Measurements from ENCODE around the gene CHAC1.
A peak's percentile ranks its signal among the peaks of the same experiment; 100 is the strongest.
"Not testable (repeated sequence)": the region's sequence is repeated elsewhere in the genome, so short reads cannot be mapped to it uniquely, and the experiment has no call there.

CHAC1 gene

DNA sequence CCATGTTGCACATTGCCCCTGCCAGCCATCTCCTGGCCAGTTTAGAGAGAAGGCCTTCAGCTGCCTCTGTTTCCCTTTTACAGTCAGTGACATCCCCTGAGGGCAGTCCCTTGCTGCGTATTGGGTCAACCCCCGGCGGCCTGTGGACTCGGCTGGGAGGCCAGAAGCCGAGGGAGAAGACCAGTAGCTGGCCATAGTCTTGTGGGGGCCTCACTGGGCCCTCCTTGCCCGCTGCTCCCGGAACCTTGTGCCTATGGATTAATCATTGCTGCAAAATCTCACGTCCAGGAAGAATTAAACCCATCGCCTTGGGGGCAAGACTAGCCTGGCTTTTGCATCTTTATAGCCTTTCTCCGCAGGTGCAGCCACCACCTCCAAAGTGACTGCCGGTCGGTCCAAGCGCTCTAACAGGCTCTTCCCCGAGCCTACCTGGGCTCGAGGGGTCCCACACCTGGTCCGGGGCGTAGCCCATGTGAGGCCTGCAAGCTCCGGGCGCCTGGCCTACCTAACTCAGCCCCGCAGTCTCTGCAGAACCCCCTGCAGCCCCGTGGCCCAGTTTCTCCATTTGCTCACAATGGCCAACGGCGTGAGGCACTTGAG, 870 bp upstream of the CHAC1 start:
- intact Hi-C loops (cut with DNase I) = no loop called here

DNA sequence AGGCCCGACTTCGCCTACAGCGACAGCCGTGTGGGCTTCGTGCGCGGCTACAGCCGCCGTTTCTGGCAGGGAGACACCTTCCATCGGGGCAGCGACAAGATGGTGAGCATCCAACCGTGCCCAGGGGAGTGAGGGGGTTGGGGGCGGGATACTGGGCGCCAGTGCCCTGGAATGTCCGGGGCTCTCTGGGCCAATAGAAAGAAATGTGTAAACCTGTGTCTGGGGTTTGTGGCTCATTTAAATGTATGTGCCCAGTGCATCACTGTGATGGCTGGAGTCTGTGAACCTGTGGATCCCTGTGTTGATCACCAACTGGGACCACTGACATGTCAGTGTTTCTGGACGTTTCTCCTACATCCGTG, 423 bp downstream of the CHAC1 start:
- DNase-seq = no peak
- intact Hi-C loops (cut with DNase I) = no loop called here

More for the DNA sequence above, 870 bp upstream of the CHAC1 start:
- DNase-seq = peak in 1 of 42 donors; percentile 10

DNA sequence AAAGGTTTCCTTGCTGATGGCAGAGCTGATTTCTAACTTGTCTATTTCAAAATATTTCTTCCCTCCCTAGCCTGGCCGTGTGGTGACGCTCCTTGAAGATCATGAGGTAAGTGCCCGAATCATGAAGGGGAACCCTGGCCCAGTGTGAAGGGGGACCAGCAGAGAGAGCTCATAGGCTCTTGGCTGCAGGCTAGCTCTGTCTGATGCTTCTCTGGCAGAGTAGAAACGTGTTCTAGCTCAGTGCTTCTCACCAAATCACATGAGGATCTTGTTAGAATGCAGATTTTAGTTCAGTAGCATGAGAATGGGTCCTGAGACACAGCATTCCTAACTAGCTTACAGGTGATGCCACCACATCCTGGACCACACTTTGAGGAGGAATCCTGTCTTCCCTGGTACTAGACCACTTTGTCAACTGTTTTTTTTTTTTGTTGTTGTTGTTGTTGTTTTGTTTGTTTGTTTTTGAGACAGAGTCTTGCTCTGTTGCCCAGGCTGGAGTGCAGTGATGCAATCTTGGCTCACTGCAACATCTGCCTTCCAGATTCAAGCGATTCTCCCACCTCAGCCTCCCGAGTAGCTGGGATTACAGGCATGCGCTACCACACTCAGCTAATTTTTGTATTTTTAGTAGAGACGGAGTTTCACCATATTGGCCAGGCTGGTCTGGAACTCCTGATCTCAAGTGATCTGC, 1.0 kb downstream of the CHAC1 start:
- DNase-seq; intact Hi-C loops (cut with DNase I): not testable (repeated sequence)

DNA sequence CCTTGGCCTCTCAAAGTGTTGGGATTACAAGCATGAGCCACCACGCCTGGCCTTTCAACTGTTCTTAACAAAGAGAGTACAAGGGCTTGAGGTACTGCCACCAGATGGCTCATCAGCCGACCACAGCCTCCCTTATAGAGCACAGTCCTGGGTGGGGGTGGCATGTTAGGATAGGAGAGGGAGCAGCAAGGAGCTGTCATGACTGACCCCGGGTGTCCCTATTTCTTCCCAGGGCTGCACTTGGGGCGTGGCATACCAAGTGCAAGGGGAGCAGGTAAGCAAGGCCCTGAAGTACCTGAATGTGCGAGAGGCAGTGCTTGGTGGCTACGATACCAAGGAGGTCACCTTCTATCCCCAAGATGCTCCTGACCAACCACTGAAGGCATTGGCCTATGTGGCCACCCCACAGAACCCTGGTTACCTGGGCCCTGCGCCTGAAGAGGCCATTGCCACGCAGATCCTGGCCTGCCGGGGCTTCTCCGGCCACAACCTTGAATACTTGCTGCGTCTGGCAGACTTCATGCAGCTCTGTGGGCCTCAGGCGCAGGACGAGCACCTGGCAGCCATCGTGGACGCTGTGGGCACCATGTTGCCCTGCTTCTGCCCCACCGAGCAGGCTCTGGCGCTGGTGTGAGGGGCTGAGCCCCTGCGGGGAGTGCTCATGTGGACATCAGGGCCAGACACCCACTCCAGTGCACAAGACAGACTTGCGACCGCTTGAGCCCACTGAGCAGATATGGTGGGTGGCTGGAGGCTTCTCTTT, 2.1 kb downstream of the CHAC1 start:
- intact Hi-C loops (cut with DNase I) = no loop called here
- DNase-seq = no peak

DNA sequence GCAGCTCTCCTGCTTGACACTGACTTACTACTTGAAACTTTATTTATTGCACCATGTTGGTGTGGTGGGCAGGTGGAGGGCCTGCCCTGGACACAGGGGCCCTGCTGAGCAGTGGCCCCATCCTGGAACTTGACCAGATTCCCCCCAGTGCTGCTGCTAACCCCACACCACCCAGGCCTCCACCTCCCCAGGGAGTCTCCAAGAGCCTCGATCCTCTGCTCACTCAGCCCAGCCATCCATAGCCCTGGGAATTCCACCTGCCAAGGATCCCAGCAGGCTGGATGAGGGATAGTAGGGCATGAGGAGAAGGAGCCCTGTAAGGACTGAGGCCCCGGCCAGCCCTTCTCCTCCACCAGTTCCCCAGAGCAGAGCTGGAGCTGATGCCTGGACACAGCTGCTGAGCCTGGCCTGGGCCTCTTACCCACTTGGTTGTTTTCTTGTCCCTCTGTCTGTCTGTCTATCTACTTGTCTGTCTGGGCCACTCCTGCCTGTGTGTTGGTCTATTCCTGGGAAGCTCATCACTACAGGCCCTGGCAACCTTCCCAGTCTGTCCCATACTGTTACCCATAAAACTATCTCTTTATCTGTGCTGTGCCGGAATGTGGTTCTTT, 2.8 kb downstream of the CHAC1 start:
- DNase-seq = no peak
- intact Hi-C loops (cut with DNase I) = no loop called here

DNA sequence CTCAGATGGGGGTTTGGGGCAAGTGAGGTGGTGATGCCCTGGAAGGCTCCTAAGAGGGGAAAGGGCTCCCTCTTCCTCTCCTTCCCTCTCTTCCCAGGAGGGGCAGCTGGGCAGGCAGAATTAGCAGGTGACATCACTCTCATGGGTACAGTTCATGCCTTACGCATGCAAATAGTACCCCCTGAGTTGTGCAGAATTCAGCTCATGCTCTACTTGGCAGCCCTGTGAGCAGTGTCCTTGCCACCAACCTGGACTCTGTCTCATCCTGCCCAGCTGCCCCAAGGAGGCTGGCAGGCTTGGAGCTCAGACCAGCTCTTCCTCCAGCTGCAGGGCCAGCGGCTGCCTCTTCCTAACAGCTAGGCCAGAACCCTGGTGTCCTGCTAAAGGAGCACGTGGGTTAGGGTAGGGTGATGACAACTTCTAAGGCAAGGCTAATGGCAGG, 3.3 kb downstream of the CHAC1 start:
- intact Hi-C loops (cut with DNase I) = no loop called here
- no peak for DNase-seq

DNA sequence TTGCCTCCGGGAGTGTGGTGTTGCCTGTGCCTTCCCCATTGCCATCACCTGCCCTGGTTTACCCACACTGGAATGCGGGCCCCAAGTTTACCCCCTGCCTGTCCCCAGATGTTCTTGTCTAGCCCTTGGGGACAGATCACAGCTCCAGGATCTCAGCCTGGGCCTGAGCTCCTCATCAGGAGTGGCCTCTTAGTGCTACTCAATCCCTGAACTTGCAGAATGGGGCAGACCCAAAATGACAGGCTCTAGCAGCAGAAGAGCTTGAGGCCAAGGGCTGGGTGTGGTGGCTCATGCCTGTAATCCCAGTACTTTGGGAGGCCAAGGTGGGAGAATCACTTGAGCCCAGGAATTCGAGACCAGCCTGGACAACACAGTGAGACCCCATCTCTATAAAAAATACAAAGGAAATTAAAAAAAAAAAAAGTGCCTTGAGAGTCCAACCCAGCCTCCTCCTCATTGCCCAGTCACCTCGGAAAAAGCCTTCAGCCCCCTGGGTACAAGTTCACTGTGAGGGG, 3.8 kb downstream of the CHAC1 start:
- no peak for DNase-seq
- intact Hi-C loops (cut with DNase I) = no loop called here

DNA sequence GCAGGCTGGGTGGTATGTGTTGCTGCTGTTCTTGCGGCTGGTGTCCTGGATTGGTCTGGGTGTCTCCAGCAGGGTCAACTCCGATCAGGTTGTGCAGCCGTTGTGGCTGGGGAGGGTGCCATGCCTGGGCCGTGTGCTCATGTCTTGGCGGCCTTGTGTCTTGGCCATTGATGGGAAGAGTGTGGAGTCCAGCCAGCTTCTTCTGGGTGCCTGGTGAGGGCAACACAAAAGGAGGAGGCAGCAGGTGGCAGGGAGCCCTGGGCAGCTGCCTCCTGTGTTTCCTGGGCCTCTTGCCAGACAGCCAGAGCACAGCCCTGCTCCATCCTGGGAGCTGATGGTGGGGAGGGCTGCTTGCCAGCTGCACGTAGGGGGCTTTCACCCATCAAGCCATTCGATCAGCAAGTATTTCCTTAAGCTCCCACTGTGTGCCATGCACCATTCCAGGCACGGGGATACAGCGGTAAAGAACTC, 4.3 kb downstream of the CHAC1 start:
- peak in 38 of 42 donors; percentile 9 to 67 (median 45) for DNase-seq
- intact Hi-C loops (cut with DNase I) = no loop called here

DNA sequence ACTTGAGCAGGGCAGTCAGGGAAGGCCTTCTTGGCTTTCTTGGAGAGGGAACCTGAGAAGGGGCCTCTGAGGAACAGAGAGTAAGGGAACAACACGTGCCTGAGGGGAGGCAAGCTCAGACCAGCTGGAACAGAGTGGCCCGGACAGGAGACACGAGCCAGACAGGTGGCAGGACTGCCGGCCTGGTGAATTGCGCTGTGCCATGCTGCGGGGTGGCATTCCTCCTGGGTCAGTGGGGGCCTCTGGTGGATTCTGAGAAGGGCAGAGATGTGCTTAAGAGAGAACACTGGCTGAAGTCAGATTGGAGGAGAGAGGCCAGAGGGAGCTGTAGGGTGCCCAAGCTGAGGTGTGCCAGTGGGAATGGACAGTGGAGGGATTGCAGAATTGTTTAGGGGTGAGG, 4.9 kb downstream of the CHAC1 start:
- intact Hi-C loops (cut with DNase I) = no loop called here
- DNase-seq = no peak

DNA sequence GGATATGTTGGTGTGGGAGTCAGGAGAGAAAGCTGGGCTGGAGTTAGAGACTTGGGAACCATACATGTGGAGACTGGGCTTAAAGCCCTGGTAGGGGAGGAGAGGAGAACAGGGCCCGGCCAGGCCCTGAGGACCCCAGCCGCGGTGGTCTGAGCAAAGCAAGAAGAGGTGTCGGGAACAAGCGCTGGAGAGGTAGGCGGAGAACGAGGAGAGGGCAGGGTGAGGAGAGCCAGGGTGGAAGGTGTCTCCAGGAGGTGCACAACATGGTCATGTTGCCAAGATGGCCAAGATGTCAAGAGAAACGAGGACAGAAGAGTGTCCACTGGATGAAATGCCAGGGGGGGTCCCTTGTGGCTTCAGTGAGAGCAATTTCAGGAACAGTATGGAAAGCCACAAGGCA, 5.5 kb downstream of the CHAC1 start:
- DNase-seq = no peak
- intact Hi-C loops (cut with DNase I) = no loop called here

DNA sequence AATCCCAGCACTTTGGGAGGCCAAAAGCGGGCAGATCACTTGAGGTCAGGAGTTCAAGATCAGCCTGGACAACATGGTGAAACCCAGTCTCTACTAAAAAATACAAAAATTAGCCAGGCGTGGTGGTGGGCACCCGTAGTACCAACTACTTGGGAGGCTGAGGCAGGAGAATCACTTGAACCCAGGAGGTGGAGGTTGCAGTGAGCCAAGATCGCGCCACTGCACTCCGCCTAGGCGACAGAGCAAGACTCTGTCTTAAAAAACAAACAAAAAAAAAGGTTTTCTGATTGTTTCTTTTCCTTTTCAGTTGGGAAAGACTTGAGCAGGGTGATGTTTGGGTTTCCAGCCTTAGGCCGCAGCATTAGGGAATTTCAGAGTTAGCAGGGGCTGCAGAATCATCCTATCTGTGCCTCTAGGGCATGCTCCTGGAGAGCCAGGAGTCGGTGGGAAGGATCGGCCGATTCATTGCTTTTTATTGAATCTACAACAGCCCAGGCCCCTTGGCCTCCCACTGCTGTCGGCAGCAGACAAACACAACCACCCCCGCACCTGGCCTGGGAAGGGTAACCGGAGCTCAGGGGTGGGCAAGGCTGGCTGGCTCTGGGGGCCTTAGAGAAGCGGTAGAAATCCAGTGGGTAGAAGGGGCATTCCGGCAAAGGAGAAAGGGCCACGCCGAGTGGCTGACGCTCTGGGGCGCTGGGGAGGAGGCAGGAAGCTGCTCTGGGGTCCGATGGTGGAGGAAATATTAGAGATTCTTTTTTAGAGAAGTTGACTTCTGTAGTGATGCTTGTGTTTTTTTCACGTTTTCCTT, 6.3 kb downstream of the CHAC1 start:
- intact Hi-C loops (cut with DNase I) = no loop called here
- DNase-seq = no peak

DNA sequence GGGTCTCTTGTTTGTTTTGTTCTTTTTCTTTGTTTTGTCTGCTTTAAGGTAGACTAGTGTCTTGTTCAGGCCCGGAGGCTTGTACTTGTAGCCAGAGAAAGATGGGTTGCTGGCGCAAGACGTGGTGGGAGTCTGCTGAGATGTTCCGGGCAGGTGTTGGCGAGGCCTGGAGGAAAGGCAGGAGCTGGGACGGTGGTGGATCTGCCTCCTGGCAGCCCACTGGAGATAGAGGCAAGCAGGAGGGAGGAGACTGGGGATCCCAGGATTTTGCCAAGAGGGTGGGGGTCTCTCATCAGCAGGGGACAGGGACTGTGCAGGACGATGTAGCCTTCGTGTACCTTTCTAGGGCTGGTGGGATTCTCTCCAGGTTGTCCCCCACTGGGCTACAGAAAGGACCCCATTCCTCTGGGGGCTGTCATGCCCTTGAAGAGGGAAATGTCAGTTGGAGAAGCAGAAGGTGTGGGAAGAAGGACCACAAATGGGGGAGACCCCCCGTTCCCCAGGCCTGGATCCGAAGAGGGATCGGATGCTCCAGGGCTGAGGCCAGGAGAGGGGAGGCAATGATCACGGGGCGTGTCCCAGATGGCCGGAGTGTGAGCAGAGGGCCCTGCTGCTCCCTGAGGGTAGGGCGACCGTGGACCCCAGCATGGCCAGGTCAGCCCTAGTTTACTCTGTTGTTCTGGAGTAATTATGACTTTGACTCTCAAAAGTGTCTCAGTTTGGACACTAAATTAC, 7.0 kb downstream of the CHAC1 start:
- intact Hi-C loops (cut with DNase I) = no loop called here
- no peak for DNase-seq

DNA sequence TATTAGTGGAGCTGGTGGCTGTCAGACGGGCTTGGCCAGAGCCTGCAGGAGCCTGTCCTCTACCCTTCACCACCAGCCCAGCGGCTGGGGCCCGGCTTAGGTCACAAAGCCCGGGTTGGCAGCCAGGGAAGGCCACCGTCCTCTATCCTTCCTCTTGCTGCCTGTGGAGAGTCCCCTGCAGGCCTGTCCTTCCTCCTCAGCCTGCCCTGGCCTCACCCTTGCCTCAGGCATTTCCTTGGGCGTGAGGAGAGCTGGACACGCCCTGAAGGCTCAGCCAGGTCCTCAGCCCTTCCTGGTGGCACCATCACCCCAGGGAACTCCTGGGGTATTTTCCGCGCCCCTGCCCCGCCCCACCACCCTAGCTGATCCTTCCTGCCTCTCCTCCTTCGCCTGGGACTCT, 7.7 kb downstream of the CHAC1 start:
- DNase-seq = no peak
- intact Hi-C loops (cut with DNase I) = no loop called here

DNA sequence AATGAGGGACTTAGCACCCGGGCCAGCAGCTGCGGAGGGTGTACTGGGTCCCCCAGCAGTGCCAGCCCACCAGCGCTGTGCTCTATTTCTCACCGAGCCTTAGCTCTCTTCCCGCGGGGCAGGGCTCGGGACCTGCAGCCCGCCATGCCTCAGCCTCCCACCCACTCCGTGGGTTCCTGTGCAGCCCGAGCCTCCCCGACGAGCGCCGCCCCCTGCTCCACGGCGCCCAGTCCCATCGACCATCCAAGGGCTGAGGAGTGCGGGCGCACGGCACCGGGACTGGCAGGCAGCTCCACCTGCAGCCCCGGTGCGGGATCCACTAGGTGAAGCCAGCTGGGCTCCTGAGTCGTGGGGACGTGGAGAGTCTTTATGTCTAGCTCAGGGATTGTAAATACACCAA, 8.5 kb downstream of the CHAC1 start:
- DNase-seq; intact Hi-C loops (cut with DNase I): not testable (repeated sequence)

DNA sequence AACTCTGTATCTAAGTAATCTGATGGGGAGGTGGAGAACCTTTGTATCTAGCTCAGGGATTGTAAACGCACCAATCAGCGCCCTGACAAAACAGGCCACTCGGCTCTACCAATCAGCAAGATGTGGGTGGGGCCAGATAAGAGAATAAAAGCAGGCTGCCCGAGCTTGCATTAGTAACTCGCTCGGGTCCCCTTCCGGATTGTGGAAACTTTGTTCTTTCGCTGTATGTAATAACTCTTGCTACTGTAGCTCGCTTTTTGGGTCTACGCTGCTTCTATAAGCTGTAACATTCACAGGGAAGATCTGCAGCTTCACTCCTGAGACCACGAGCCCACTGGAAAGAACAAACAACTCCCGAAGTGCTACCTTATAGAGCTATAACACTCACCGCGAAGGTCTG, 9.0 kb downstream of the CHAC1 start:
- DNase-seq; intact Hi-C loops (cut with DNase I): not testable (repeated sequence)

DNA sequence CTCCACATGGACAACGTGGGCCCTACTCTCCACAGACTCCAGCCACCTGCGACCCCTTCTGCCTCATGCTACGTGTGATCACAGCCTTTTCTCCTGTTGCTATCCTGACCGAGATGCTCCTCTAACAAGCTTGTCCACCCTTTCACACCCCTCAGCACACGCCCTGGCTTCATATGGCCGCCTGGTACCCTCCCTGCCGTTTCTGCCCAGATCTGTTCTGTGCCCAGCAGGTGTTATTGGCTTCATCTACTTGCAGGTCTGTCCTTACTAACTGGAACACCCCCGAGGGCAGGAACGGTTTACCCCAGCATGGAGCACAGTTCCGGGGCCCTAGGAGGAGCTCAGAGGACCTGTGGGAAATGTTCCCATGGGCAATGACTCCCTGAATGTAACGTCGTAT, 9.9 kb downstream of the CHAC1 start:
- no peak for DNase-seq
- intact Hi-C loops (cut with DNase I) = no loop called here

DNA sequence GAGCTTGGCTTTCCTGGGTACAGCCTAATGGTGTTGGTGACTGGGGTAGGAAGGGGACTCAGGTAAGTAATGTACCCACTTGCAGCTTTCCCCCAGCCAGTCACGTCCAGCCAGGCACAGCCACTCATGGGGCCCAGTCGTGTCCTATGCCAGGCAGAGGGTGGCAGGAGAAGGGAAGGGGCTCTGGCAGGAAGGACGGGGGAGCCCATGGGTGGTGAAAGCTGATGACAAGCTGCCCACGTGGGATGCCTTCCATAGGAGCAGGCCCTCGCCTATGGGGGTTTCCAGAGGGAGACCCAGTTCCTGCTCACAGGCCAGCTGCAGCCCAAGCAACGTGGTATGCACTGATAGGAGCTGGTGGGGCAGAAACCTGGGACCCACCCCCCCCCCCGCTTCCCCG, 10.7 kb downstream of the CHAC1 start:
- intact Hi-C loops (cut with DNase I) = no loop called here
- DNase-seq = no peak

DNA sequence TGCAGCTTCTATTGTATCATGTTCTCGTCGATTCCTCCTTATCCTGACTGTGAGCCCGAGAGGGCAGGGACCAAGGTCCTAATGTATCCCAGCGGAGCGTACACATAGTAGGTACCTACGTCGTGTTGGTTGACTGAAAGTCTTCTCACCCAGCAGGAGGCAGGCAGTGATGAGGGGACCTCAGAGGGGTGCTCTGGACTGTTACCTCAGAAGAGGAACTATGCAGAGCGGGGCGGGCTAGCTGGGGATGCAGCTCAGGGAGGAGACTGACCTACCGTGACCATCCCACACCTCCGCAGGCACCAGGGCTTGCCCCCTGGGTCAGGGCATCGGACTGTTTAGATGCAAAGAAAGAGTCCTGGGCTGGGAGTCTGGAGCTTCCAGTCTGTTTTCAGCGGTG, 11.4 kb downstream of the CHAC1 start:
- intact Hi-C loops (cut with DNase I) = no loop called here
- no peak for DNase-seq
